Osteoblast (primary cell): ENCODE data around the gene KRTAP9-4. TPM values are rescaled to one million over a fixed set of nuclear protein-coding genes. Genes with fewer than 3 reads are reported as not detected.
"Not testable (repeated sequence)": the region's sequence is repeated elsewhere in the genome, so short reads cannot be mapped to it uniquely, and the experiment has no call there.

Source experiments
- DNase-seq: peaks from one replicate; pipeline ENCODE4 v3.0.0; 2011; ENCODE audit warnings: low spot score, mixed read lengths; ENCODE audit not compliant: insufficient read length; ENCODE audit errors: missing footprints
- H2AFZ ChIP-seq: 2 replicates; pipeline ENCODE4 v1.6.0; 2011; ENCODE audit warnings: mild to moderate bottlenecking, low read length
- H3K27ac ChIP-seq: 2 replicates; pipeline ENCODE4 v1.5.1; 2011; ENCODE audit warnings: mild to moderate bottlenecking, low read depth, low read length, moderate library complexity
- H3K27me3 ChIP-seq: 2 replicates; pipeline ENCODE4 v1.6.0; 2012; ENCODE audit warnings: mild to moderate bottlenecking, control low read depth, inconsistent platforms, low read length, moderate library complexity; ENCODE audit not compliant: insufficient read depth
- H3K36me3 ChIP-seq: 2 replicates; pipeline ENCODE4 v1.5.1; 2011; ENCODE audit warnings: mild to moderate bottlenecking, low read length, control low read depth, moderate library complexity; ENCODE audit not compliant: insufficient read depth
- H3K4me1 ChIP-seq: 2 replicates; pipeline ENCODE4 v1.5.1; 2011; ENCODE audit warnings: mild to moderate bottlenecking, low read length, control low read depth, moderate library complexity; ENCODE audit not compliant: insufficient read depth
- H3K4me2 ChIP-seq: 2 replicates; pipeline ENCODE4 v1.6.0; 2011; ENCODE audit warnings: mild to moderate bottlenecking, low read length; ENCODE audit not compliant: insufficient read depth
- H3K4me3 ChIP-seq: fragments of 200-600 bp; sonication (generic); 3 replicates; pipeline ENCODE4 v1.5.1; 2012; ENCODE audit warnings: mild to moderate bottlenecking, low read length, inconsistent platforms; ENCODE audit not compliant: insufficient read depth
- H3K79me2 ChIP-seq: 2 replicates; pipeline ENCODE4 v1.6.0; 2012; ENCODE audit warnings: mild to moderate bottlenecking, low read length, control low read depth, inconsistent platforms; ENCODE audit not compliant: insufficient read depth
- H3K9me3 ChIP-seq: 2 replicates; pipeline ENCODE4 v1.5.1; 2011; ENCODE audit warnings: low read depth, low read length, control low read depth
- H4K20me1 ChIP-seq: 2 replicates; pipeline ENCODE4 v1.6.0; 2012; ENCODE audit warnings: mild to moderate bottlenecking, low read length, control low read depth; ENCODE audit not compliant: insufficient read depth
- total RNA-seq: library from RNA; depleted of rRNA; stranded (reverse); fragments of >200 nt; gene quantifications from 2 replicates; pipeline ENCODE4 v1.2.3, GENCODE V29; 2012
- TF ChIP-seq, protein P1 (sequence below): IDR thresholded peaks from 2 replicates; pipeline ENCODE4 v1.5.1; 2011; ENCODE audit warnings: mild to moderate bottlenecking, low read depth, low read length, moderate library complexity; ENCODE audit errors: extremely low read depth

The KRTAP9-4 gene
- total RNA-seq, 1 donor: not detected

DNA sequence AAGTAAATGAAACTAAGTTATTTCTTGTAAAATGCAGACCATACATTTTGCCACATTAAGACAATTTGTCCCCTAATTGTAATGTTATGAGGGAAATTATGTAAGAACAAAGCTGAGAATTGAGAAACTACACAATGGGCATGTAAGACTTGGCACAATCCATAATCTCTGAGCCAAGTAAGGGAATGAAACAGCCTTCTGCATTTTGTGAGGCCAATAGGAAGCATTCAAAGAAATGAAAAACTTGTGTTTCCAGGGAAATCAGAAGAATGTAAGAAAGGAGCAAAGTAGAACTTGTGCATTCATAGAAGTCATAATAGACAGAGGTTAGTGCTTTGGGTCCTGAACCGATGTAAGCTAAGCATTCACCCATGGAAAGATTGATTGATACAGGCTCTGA lies 1.8 kb downstream of the KRTAP9-4 start:
- TF ChIP-seq, protein P1, sequence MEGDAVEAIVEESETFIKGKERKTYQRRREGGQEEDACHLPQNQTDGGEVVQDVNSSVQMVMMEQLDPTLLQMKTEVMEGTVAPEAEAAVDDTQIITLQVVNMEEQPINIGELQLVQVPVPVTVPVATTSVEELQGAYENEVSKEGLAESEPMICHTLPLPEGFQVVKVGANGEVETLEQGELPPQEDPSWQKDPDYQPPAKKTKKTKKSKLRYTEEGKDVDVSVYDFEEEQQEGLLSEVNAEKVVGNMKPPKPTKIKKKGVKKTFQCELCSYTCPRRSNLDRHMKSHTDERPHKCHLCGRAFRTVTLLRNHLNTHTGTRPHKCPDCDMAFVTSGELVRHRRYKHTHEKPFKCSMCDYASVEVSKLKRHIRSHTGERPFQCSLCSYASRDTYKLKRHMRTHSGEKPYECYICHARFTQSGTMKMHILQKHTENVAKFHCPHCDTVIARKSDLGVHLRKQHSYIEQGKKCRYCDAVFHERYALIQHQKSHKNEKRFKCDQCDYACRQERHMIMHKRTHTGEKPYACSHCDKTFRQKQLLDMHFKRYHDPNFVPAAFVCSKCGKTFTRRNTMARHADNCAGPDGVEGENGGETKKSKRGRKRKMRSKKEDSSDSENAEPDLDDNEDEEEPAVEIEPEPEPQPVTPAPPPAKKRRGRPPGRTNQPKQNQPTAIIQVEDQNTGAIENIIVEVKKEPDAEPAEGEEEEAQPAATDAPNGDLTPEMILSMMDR: no peak
- DNase-seq: no peak
- H3K79me2 ChIP-seq: no peaks in the 10 kb centered on the region

DNA sequence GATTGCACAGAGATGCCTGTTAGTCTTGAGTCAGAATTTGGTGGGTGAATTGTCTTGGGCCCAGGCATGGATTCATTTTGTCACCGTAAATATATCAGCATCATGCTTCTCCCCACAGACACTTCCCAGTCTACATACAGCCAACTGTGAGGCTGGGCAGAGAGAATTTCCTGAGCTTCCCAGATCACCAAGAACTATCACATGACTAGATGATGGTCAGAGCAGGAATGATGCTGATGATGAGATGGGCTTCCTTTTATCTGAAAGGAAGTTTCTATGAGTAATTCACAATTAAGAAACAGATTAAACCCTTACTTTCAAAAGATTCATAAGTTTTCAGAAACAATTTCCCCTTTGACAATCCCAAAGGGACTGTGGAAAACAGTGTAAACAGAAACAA lies 5.4 kb downstream of the KRTAP9-4 start:
- Histone ChIP-seq H4K20me1 (no peaks in the 10 kb centered on the region), H3K27ac (no peak overlapping the region), H3K4me3 (no peak overlapping the region), H3K4me2 (no peak overlapping the region), H3K79me2 (no peaks in the 10 kb centered on the region), H3K27me3 (no peaks in the 10 kb centered on the region), H3K9me3 (no peaks in the 10 kb centered on the region), H3K4me1 (no peaks in the 10 kb centered on the region), H2AFZ (no peak overlapping the region), H3K36me3 (no peaks in the 10 kb centered on the region)
- peak; percentile 22 for DNase-seq
- TF ChIP-seq, protein P1: no peak

More for the DNA sequence above, 1.8 kb downstream of the KRTAP9-4 start:
- Histone ChIP-seq H3K27me3 (no peaks in the 10 kb centered on the region), H2AFZ (no peak overlapping the region), H3K27ac (no peak overlapping the region), H3K4me2 (no peak overlapping the region), H3K4me1 (no peaks in the 10 kb centered on the region), H3K4me3 (no peak overlapping the region), H3K9me3 (no peaks in the 10 kb centered on the region), H3K36me3 (no peaks in the 10 kb centered on the region), H4K20me1 (no peaks in the 10 kb centered on the region)

DNA sequence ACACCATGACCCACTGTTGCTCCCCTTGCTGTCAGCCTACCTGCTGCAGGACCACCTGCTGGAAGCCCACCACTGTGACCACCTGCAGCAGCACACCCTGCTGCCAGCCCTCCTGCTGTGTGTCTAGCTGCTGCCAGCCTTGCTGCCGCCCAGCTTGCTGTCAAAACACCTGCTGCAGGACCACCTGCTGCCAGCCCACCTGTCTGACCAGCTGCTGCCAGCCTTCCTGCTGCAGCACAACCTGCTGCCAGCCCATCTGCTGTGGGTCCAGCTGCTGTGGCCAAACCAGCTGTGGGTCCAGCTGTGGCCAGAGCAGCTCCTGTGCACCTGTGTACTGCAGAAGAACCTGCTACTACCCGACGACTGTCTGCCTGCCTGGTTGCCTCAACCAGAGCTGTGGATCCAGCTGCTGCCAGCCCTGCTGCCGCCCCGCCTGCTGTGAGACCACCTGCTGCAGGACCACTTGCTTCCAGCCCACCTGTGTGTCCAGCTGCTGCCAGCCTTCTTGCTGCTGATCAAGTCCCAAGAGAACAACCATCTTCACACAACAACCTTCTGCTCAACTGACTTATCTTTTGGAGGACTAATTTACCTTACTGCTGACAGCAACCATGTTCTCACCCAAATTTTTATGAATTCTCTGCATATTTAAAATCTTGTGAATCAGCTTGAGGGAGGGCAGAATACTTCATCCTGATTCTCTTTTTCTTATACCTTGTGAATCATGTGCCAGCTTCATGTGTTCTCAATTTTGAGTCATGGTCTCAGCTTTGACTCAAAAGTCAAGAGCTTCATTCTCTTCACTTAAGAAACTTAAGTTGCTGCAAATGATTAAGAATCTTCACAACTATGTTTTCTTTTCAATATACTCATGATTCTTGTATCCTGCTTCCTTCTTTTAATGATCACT lies 6.1 kb downstream of the KRTAP9-4 start, which contains the start of gene KRTAP9-9:
KRTAP9-9 (plus strand) TSS at position 4 of the 910 bp plus-strand sequence.
- not testable (repeated sequence) for H3K4me2 ChIP-seq, H3K4me3 ChIP-seq, H3K9me3 ChIP-seq, H3K79me2 ChIP-seq, H3K4me1 ChIP-seq, H3K36me3 ChIP-seq, H3K27ac ChIP-seq, H3K27me3 ChIP-seq, H2AFZ ChIP-seq, H4K20me1 ChIP-seq
- peak; percentile 60 for DNase-seq

DNA sequence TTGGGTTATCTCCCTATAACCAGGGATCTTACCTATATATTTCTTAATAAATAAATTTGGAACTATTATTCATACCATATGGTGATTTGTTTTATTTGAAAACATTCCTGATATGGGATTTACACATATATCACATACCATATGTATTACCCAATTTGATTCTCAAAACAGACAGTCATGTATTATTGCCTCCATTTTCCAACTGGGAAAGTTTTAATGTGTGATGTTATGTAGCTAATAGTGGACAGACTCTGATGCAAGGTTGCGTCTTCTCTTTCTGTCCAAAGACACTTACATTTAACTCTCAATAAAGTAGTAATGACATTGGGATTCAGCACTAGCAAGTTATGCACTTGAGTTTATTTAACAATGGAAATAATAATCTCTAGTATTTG lies 6.8 kb downstream of the KRTAP9-4 start:
- no peak for DNase-seq

More for the DNA sequence above, 6.8 kb downstream of the KRTAP9-4 start:
- Histone ChIP-seq H3K27ac (no peak overlapping the region), H4K20me1 (no peaks in the 10 kb centered on the region), H3K4me2 (no peak overlapping the region), H3K4me1 (no peaks in the 10 kb centered on the region), H3K79me2 (no peaks in the 10 kb centered on the region), H3K9me3 (no peaks in the 10 kb centered on the region), H3K36me3 (no peaks in the 10 kb centered on the region), H3K4me3 (no peak overlapping the region), H2AFZ (no peak overlapping the region), H3K27me3 (no peaks in the 10 kb centered on the region)
- TF ChIP-seq, protein P1: no peak
